Body of pancreas (tissue), 4 donors: ENCODE measurements around the gene BAZ1A. TPM values are rescaled to one million over a fixed set of nuclear protein-coding genes. Genes with fewer than 3 reads are reported as not detected.

ENCODE experiments used
- ATAC-seq: fragments of 150-250 bp; one replicate; pipeline ENCODE4 v1.9.1; 2016
- DNase-seq, 4 donors: peaks; one replicate each; pipeline ENCODE4 v3.0.0-alpha.2; 2019
- H3K27ac ChIP-seq, 4 donors: fragments of 200-600 bp; sonication (generic); 1 replicate in 3 of 4; 2 replicates in 1 of 4; pipeline versions ENCODE4 v1.5.1 to v1.6.1; 2016 to 2019; ENCODE audit warnings: mild to moderate bottlenecking in 1 of 4, mixed read lengths in 1 of 4, moderate library complexity in 1 of 4
- H3K27me3 ChIP-seq, 2 donors: fragments of 200-600 bp; sonication (generic); one replicate each; pipeline ENCODE4 v1.6.0; 2016; ENCODE audit warnings: mild to moderate bottlenecking in 1 of 2
- H3K36me3 ChIP-seq, 2 donors: fragments of 200-600 bp; sonication (generic); replicated peaks in 1 of 2; 2 replicates each; pipeline ENCODE4 v1.5.1; 2016; ENCODE audit warnings: low read depth in 2 of 2; ENCODE audit not compliant: insufficient read depth in 1 of 2
- H3K4me1 ChIP-seq: fragments of 200-600 bp; sonication (generic); one replicate; pipeline ENCODE4 v1.6.0; 2016
- H3K4me3 ChIP-seq, 2 donors: fragments of 200-600 bp; sonication (generic); 1 replicate in 1 of 2; 2 replicates in 1 of 2; pipeline ENCODE4 v1.5.1; 2016 to 2019
- H3K9me3 ChIP-seq, 3 donors: fragments of 200-600 bp; sonication (generic); 1 replicate in 2 of 3; 2 replicates in 1 of 3; pipeline ENCODE4 v1.5.1; 2016
- CTCF ChIP-seq, 7 experiments: fragments of 450-650 bp in 4 of 7; fragments of 200-600 bp in 3 of 7; sonication (generic) in 3 of 7; IDR thresholded peaks; one replicate each; pipeline ENCODE4 v1.5.1; 2016 to 2019; ENCODE audit warnings: antibody characterized with exemption in 7 of 7
- POLR2A ChIP-seq, 3 donors: fragments of 450-650 bp; IDR thresholded peaks; one replicate each; pipeline ENCODE4 v1.6.1; 2016; ENCODE audit warnings: antibody characterized with exemption in 3 of 3, mild to moderate bottlenecking in 2 of 3
- WGBS, 2 donors: methylation state at CpG; one replicate each; pipeline ENCODE4 v1.1.5; 2017; 5-methylcytosine and 5-hydroxymethylcytosine counted together
- intact Hi-C: fragments of 100-400 bp; cut with DNase I; formaldehyde crosslinking; loops from one replicate; pipeline ENCODE4 v1.15.1; 2023
- total RNA-seq, 2 donors: library from RNA; depleted of rRNA; stranded (reverse); fragments of >200 nt; gene quantifications; one replicate each; pipeline ENCODE4 v1.1.0, GENCODE V29; 2016

BAZ1A gene
- total RNA-seq, 2 donors from 2014 or later: 10.5 to 18.2 TPM

- ATAC-seq (peak; percentile 91), DNase-seq (peak; percentile 81 to 89 (median 84))
- Histone ChIP-seq H3K36me3 (peaks cover 0 to 7% of the 10 kb centered on the region in 2 donors), H3K9me3 (no peaks in the 10 kb centered on the region), H3K27ac (peak within 1 kb of the TSS; percentile 87 to 97 (median 94)), H3K4me3 (peak within 1 kb of the TSS; percentile 60 to 77), H3K27me3 (no peaks in the 10 kb centered on the region), H3K4me1 (peaks cover 30% of the 10 kb centered on the region)
- intact Hi-C loops: no loop called here
- WGBS, 2 donors: 0% methylated on average over 3 to 73 of the region's 76 CpGs
- peak; percentile 79 to 87 (median 84) for TF ChIP-seq POLR2A (IDR thresholded peaks at IDR 0.05)
- TF ChIP-seq CTCF (IDR thresholded peaks at IDR 0.05): peak in 1 of 7 experiments; percentile 9
These were observed 160.6 kb downstream of the BAZ1A start, which contains the start of gene CFL2 for GRCh38 chr14:34714320-34715126. Gene CFL2, minus strand, starts transcription at chr14:34714593. Its CDS starts 53 bp downstream, at chr14:34714540.

- Histone ChIP-seq H3K9me3 (no peaks in the 10 kb centered on the region), H3K4me1 (peaks cover 30% of the 10 kb centered on the region), H3K27ac (peak overlapping the region; percentile 87 to 97 (median 94)), H3K27me3 (no peaks in the 10 kb centered on the region), H3K4me3 (peak overlapping the region; percentile 60 to 77), H3K36me3 (peaks cover 0 to 7% of the 10 kb centered on the region in 2 donors)
- intact Hi-C loops: no loop called here
- peak; percentile 23 to 52 (median 40) for DNase-seq
- 0 to 1% methylated on average over 25 to 33 of the region's 33 CpGs for WGBS, 2 donors
- peak; percentile 54 for ATAC-seq
- TF ChIP-seq POLR2A (IDR thresholded peaks at IDR 0.05) (peak in 2 of 3 donors; percentile 67 to 75), CTCF (IDR thresholded peaks at IDR 0.05) (no peak)
These were observed 161.4 kb downstream of the BAZ1A start for GRCh38 chr14:34713681-34714319.

GRCh38 chr14:34713122-34713680 lies 162.0 kb downstream of the BAZ1A start:
- Histone ChIP-seq H3K27ac (peak overlapping the region; percentile 87 to 97 (median 94)), H3K4me1 (peaks cover 30% of the 10 kb centered on the region), H3K4me3 (no peak overlapping the region), H3K27me3 (no peaks in the 10 kb centered on the region), H3K36me3 (peaks cover 0 to 7% of the 10 kb centered on the region in 2 donors), H3K9me3 (no peaks in the 10 kb centered on the region)
- 67 to 69% methylated on average over 6 of the region's 6 CpGs for WGBS, 2 donors
- ATAC-seq: no peak
- no peak for TF ChIP-seq CTCF (IDR thresholded peaks at IDR 0.05)
- TF ChIP-seq POLR2A (IDR thresholded peaks at IDR 0.05): no peak
- DNase-seq: no peak
- intact Hi-C loops: no loop called here

GRCh38 chr14:34711796-34712712 lies 163.1 kb downstream of the BAZ1A start:
- TF ChIP-seq POLR2A (IDR thresholded peaks at IDR 0.05) (no peak), CTCF (IDR thresholded peaks at IDR 0.05) (no peak)
- Histone ChIP-seq H3K9me3 (no peaks in the 10 kb centered on the region), H3K27me3 (no peaks in the 10 kb centered on the region), H3K36me3 (peaks cover 0 to 7% of the 10 kb centered on the region in 2 donors), H3K4me1 (peaks cover 30% of the 10 kb centered on the region), H3K27ac (peak overlapping the region in 1 of 4 donors; percentile 97), H3K4me3 (no peak overlapping the region)
- intact Hi-C loops: no loop called here
- DNase-seq (no peak), ATAC-seq (no peak)
- WGBS, 2 donors: 80% methylated on average over 4 of the region's 4 CpGs
